ENCODE results near the gene TRAP1. TPM values are rescaled to one million over a fixed set of nuclear protein-coding genes. Genes with fewer than 3 reads are reported as not detected.

TRAP1 gene
- polyA plus RNA-seq, 3 donors: 22.8 to 54.0 (median 22.9) TPM

DNA sequence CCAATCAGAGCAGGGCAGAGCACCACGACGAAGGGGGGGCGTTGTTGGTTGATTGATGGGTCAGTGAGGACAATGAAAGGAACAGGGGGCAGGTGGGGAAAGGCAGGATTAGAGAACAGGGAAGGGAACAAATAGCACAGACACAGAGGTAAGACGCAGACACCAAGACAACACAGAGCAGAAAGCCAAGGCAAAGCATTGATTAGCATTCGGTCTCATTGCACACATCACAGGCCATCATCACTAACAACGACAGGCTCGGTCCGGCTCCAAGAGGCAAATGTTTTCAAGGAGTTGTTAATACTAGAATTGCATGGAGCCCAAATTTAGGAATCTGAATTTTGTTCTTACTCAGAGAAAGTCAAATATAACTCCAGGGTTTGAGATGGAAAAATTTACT lies 34.6 kb upstream of the TRAP1 start:
- H4K20me1 ChIP-seq (ENCODE audit: insufficient read depth, low read length): peaks cover 97% of the 10 kb centered on the region
- no peak overlapping the region for H3K9ac ChIP-seq (ENCODE audit: insufficient read depth, low read length, poor library complexity, severe bottlenecking)
- no peaks in the 10 kb centered on the region for H3K27me3 ChIP-seq (ENCODE audit: control insufficient read depth in 2 of 2, insufficient read depth in 2 of 2, low read length in 2 of 2)
- WGBS (ENCODE audit: insufficient coverage): 100% methylated on average over 1 of the region's 8 CpGs
- Mint-ChIP-seq H3K36me3 (peaks cover 83 to 93% of the 10 kb centered on the region in 2 donors), H3K27me3 (ENCODE audit: low read depth in 3 of 3) (no peaks in the 10 kb centered on the region), H3K27ac (peak overlapping the region in 1 of 7 donors; percentile 21), H3K4me1 (no peaks in the 10 kb centered on the region), H3K4me3 (no peak overlapping the region), H3K9me3 (no peaks in the 10 kb centered on the region)
- no peak overlapping the region for H3K4me3 ChIP-seq (replicated peaks in 1 of 3; ENCODE audit: low read depth in 2 of 3, low read length in 3 of 3)
- peaks cover 83 to 99% of the 10 kb centered on the region in 2 donors for H3K36me3 ChIP-seq (replicated peaks in 1 of 2; ENCODE audit: control insufficient read depth in 1 of 2, insufficient read depth in 2 of 2, low read length in 2 of 2)
- DNase-seq: no peak
- H3K79me2 ChIP-seq (ENCODE audit: insufficient read depth, low read length): peaks cover 8% of the 10 kb centered on the region
- no peak overlapping the region for H3K27ac ChIP-seq (ENCODE audit: low read depth in 1 of 2, low read length in 2 of 2)
- TF ChIP-seq, protein P1, sequence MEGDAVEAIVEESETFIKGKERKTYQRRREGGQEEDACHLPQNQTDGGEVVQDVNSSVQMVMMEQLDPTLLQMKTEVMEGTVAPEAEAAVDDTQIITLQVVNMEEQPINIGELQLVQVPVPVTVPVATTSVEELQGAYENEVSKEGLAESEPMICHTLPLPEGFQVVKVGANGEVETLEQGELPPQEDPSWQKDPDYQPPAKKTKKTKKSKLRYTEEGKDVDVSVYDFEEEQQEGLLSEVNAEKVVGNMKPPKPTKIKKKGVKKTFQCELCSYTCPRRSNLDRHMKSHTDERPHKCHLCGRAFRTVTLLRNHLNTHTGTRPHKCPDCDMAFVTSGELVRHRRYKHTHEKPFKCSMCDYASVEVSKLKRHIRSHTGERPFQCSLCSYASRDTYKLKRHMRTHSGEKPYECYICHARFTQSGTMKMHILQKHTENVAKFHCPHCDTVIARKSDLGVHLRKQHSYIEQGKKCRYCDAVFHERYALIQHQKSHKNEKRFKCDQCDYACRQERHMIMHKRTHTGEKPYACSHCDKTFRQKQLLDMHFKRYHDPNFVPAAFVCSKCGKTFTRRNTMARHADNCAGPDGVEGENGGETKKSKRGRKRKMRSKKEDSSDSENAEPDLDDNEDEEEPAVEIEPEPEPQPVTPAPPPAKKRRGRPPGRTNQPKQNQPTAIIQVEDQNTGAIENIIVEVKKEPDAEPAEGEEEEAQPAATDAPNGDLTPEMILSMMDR (IDR thresholded peaks at IDR 0.05): no peak
- no peaks in the 10 kb centered on the region for H3K4me1 ChIP-seq (ENCODE audit: control insufficient read depth in 1 of 2, insufficient read depth in 2 of 2, low read length in 2 of 2)
- H3K4me2 ChIP-seq (replicated peaks; ENCODE audit: extremely low read depth, low read length, poor library complexity, severe bottlenecking): no peak overlapping the region
- H3K9me3 ChIP-seq (replicated peaks in 1 of 2; ENCODE audit: control insufficient read depth in 1 of 2, insufficient read depth in 1 of 2, low read length in 2 of 2): no peaks in the 10 kb centered on the region
- H2AFZ ChIP-seq (ENCODE audit: insufficient read depth, low read depth, low read length, poor library complexity, severe bottlenecking): no peak overlapping the region
- intact Hi-C loops (cut with micrococcal nuclease): no loop called here

- intact Hi-C loops (cut with micrococcal nuclease): loop anchor here in 1 of 2 donors (10.0 kb wide), 1 partner anchor 56 kb away; no protein-coding TSS in a partner anchor
- Histone ChIP-seq H4K20me1 (ENCODE audit: insufficient read depth, low read length) (peaks cover 94% of the 10 kb centered on the region), H3K27ac (ENCODE audit: low read depth in 1 of 2, low read length in 2 of 2) (no peak overlapping the region), H3K36me3 (replicated peaks in 1 of 2; ENCODE audit: control insufficient read depth in 1 of 2, insufficient read depth in 2 of 2, low read length in 2 of 2) (peaks cover 84 to 99% of the 10 kb centered on the region in 2 donors), H3K4me1 (ENCODE audit: control insufficient read depth in 1 of 2, insufficient read depth in 2 of 2, low read length in 2 of 2) (no peaks in the 10 kb centered on the region), H3K27me3 (ENCODE audit: control insufficient read depth in 2 of 2, insufficient read depth in 2 of 2, low read length in 2 of 2) (no peaks in the 10 kb centered on the region), H2AFZ (ENCODE audit: insufficient read depth, low read depth, low read length, poor library complexity, severe bottlenecking) (no peak overlapping the region), H3K79me2 (ENCODE audit: insufficient read depth, low read length) (peaks cover 4% of the 10 kb centered on the region), H3K9ac (ENCODE audit: insufficient read depth, low read length, poor library complexity, severe bottlenecking) (no peak overlapping the region), H3K9me3 (replicated peaks in 1 of 2; ENCODE audit: control insufficient read depth in 1 of 2, insufficient read depth in 1 of 2, low read length in 2 of 2) (no peaks in the 10 kb centered on the region), H3K4me3 (replicated peaks in 1 of 3; ENCODE audit: low read depth in 2 of 3, low read length in 3 of 3) (no peak overlapping the region), H3K4me2 (replicated peaks; ENCODE audit: extremely low read depth, low read length, poor library complexity, severe bottlenecking) (no peak overlapping the region)
- TF ChIP-seq, protein P1 (IDR thresholded peaks at IDR 0.05): no peak
- Mint-ChIP-seq H3K27me3 (ENCODE audit: low read depth in 3 of 3) (no peaks in the 10 kb centered on the region), H3K4me1 (no peaks in the 10 kb centered on the region), H3K36me3 (peaks cover 87 to 97% of the 10 kb centered on the region in 2 donors), H3K9me3 (no peaks in the 10 kb centered on the region), H3K4me3 (no peak overlapping the region), H3K27ac (no peak overlapping the region)
- no peak for DNase-seq
- 100% methylated on average over 2 of the region's 5 CpGs for WGBS (ENCODE audit: insufficient coverage)
These were observed 31.0 kb upstream of the TRAP1 start for GRCh38 chr16:3748307-3748706.

Data from CD14-positive monocyte (primary cell).